K562 (cell line): ENCODE results near the gene TOGARAM2.

ENCODE experiments used
- CREB5 ChIP-seq: fragments of 250-450 bp; sonication (Bioruptor Pico); IDR thresholded peaks from 2 replicates; pipeline ENCODE4 v1.5.0; 2020; ENCODE audit warnings: mild to moderate bottlenecking
- CTCF ChIP-seq, 3 experiments: IDR thresholded peaks in 2 of 3; conservative IDR thresholded peaks in 1 of 3; 2 replicates each; pipeline ENCODE4 v1.5.1; 2011 to 2012; ENCODE audit warnings: low read length in 3 of 3, mild to moderate bottlenecking in 3 of 3, control low read depth in 2 of 3, improper control_type of control experiment in 1 of 3, inconsistent platforms in 1 of 3, low read depth in 1 of 3, mixed read lengths in 1 of 3, moderate library complexity in 1 of 3; ENCODE audit not compliant: insufficient read depth in 2 of 3
- FOXK1 ChIP-seq: sonication (generic); formaldehyde crosslinking; IDR thresholded peaks from 2 replicates; pipeline ENCODE4 v1.8.0; 2022; ENCODE audit warnings: missing genetic modification reagents, mild to moderate bottlenecking, borderline replicate concordance
- NONO ChIP-seq, 2 experiments: fragments of 200-400 bp in 1 of 2; fragments of 450-650 bp in 1 of 2; formaldehyde crosslinking in 1 of 2; IDR thresholded peaks; 2 replicates each; pipeline ENCODE4 v1.6.1; 2017; ENCODE audit warnings: low read depth in 2 of 2, mild to moderate bottlenecking in 2 of 2, moderate library complexity in 2 of 2, low read length in 1 of 2
- POLR2AphosphoS5 ChIP-seq: IDR thresholded peaks from 2 replicates; pipeline ENCODE4 v1.6.1; 2011; ENCODE audit warnings: mild to moderate bottlenecking, low read depth, low read length, moderate library complexity; ENCODE audit not compliant: control insufficient read depth, insufficient read depth
- RAD21 ChIP-seq, 2 experiments: fragments of 250-450 bp in 1 of 2; fragments of 450-650 bp in 1 of 2; sonication (Bioruptor Pico) in 1 of 2; formaldehyde crosslinking in 1 of 2; IDR thresholded peaks in 1 of 2; conservative IDR thresholded peaks in 1 of 2; 2 replicates each; pipeline versions ENCODE4 v1.4.0 to v1.8.0; 2020 to 2022; ENCODE audit warnings: mild to moderate bottlenecking in 2 of 2, moderate library complexity in 1 of 2
- SMC3 ChIP-seq: conservative IDR thresholded peaks from 2 replicates; pipeline ENCODE4 v1.6.1; 2011; ENCODE audit warnings: low read depth, low read length, improper control_type of control experiment; ENCODE audit not compliant: insufficient read depth
- SP1 ChIP-seq: sonication (generic); formaldehyde crosslinking; IDR thresholded peaks from 2 replicates; pipeline ENCODE4 v1.8.1; 2022; ENCODE audit warnings: mild to moderate bottlenecking, missing genetic modification reagents
- ZNF766 ChIP-seq: fragments of 200-800 bp; sonication (Bioruptor generic); conservative IDR thresholded peaks from 2 replicates; pipeline ENCODE4 v1.6.1; 2016; ENCODE audit warnings: missing genetic modification characterization, missing compliant biosample characterization
- TF ChIP-seq, protein P1 (sequence below): sonication (generic); formaldehyde crosslinking; IDR thresholded peaks from 2 replicates; pipeline ENCODE4 v1.8.1; 2022; ENCODE audit warnings: missing genetic modification reagents

DNA sequence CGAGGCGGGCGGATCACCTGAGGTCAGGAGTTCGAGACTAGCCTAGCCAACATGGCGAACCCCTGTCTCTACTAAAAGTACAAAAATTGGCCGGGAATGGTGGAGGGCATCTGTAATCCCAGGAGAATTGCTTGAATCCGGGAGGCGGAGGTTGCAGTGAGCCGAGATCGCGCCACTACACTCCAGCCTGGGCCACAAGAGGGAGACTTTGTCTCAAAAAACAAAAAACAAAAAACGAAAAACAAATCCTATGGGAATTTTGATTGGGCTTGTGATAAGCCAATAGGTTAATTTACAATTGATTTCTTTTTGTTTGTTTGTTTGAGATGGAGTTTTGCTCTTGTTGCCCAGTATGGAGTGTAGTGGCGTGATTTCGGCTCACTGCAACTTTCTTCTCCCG, 24.2 kb upstream of the TOGARAM2 start:
- TF ChIP-seq RAD21 (CRISPR knock-in tag; conservative IDR thresholded peaks at IDR 0.05 in 1 of 2, IDR thresholded peaks at IDR 0.05 in 1 of 2) (peak; percentile 56 to 65), ZNF766 (no peak), CREB5 (CRISPR knock-in tag) (no peak), SP1 (no peak), NONO (IDR thresholded peaks at IDR 0.05; ENCODE audit: low read depth in 2 of 2, low read length in 1 of 2) (no peak), FOXK1 (no peak), POLR2AphosphoS5 (no peak), SMC3 (no peak), CTCF (IDR thresholded peaks at IDR 0.05 in 2 of 3, conservative IDR thresholded peaks at IDR 0.05 in 1 of 3; ENCODE audit: insufficient read depth in 2 of 3, low read depth in 1 of 3, low read length in 3 of 3) (peak; percentile 54 to 61 (median 59))
- TF ChIP-seq, protein P1, sequence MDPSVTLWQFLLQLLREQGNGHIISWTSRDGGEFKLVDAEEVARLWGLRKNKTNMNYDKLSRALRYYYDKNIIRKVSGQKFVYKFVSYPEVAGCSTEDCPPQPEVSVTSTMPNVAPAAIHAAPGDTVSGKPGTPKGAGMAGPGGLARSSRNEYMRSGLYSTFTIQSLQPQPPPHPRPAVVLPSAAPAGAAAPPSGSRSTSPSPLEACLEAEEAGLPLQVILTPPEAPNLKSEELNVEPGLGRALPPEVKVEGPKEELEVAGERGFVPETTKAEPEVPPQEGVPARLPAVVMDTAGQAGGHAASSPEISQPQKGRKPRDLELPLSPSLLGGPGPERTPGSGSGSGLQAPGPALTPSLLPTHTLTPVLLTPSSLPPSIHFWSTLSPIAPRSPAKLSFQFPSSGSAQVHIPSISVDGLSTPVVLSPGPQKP (CRISPR knock-in tag): no peak
